Upper lobe of left lung (tissue), 6 donors: ENCODE data around the gene ACACB. TPM values are rescaled to one million over a fixed set of nuclear protein-coding genes. Genes with fewer than 3 reads are reported as not detected.

Experiments used
- ATAC-seq, 2 donors: fragments of 200-7000 bp; cut with Tn5 transposase; one replicate each; pipeline ENCODE4 v1.9.1; 2022; ENCODE audit warnings: mild to moderate bottlenecking in 2 of 2, moderate library complexity in 2 of 2; ENCODE audit not compliant: low FRiP score in 2 of 2
- DNase-seq, 2 donors: peaks; one replicate each; pipeline ENCODE4 v3.0.0-alpha.2; 2019 to 2020
- H3K27ac ChIP-seq, 4 donors: fragments of 200-600 bp; sonication (generic); one replicate each; pipeline ENCODE4 v1.5.1; 2016 to 2019
- H3K27me3 ChIP-seq, 4 donors: fragments of 200-600 bp; sonication (generic); one replicate each; pipeline ENCODE4 v1.5.1; 2017 to 2019
- H3K36me3 ChIP-seq, 4 donors: fragments of 200-600 bp; sonication (generic); one replicate each; pipeline ENCODE4 v1.5.1; 2016 to 2019
- H3K4me1 ChIP-seq, 4 donors: fragments of 200-600 bp; sonication (generic); one replicate each; pipeline ENCODE4 v1.5.1; 2018 to 2019
- H3K4me3 ChIP-seq, 4 donors: fragments of 200-600 bp; sonication (generic); one replicate each; pipeline ENCODE4 v1.5.1; 2017 to 2019; ENCODE audit warnings: mild to moderate bottlenecking in 2 of 4, moderate library complexity in 1 of 4
- H3K9me3 ChIP-seq, 4 donors: fragments of 200-600 bp; sonication (generic); one replicate each; pipeline ENCODE4 v1.5.1; 2018 to 2019
- EP300 ChIP-seq, 4 donors: sonication (generic); formaldehyde crosslinking; IDR thresholded peaks; one replicate each; pipeline ENCODE4 v1.5.1; 2017; ENCODE audit warnings: antibody characterized with exemption in 4 of 4, control low read depth in 2 of 4
- POLR2A ChIP-seq, 4 donors: fragments of 450-650 bp; IDR thresholded peaks; one replicate each; pipeline ENCODE4 v1.5.1; 2016 to 2017; ENCODE audit warnings: antibody characterized with exemption in 4 of 4, mild to moderate bottlenecking in 2 of 4
- POLR2AphosphoS5 ChIP-seq, 2 donors: sonication (generic); formaldehyde crosslinking; IDR thresholded peaks; one replicate each; pipeline ENCODE4 v1.5.1; 2017; ENCODE audit warnings: antibody characterized with exemption in 2 of 2
- WGBS, 2 donors: methylation state at CpG; one replicate each; pipeline ENCODE4 v1.1.5; 2017 to 2018; 5-methylcytosine and 5-hydroxymethylcytosine counted together
- total RNA-seq, 6 donors: library from RNA; depleted of rRNA in 4 of 6; stranded (reverse); fragments of >200 nt in 4 of 6; gene quantifications; one replicate each; pipeline versions ENCODE4 v1.1.0 to v1.2.1, GENCODE V29; 2016 to 2021
- TF ChIP-seq, protein P1 (sequence below), 6 experiments: fragments of 450-650 bp in 4 of 6; fragments of 200-600 bp in 2 of 6; sonication (generic) in 2 of 6; IDR thresholded peaks; one replicate each; pipeline ENCODE4 v1.5.1; 2016 to 2019; ENCODE audit warnings: antibody characterized with exemption in 6 of 6
- donor health status: DM: no; HTN: no; CAD: no; lungs with moderate emphysema.
- donor health status: DM: no; HTN: yes; CAD: no; lungs with severe emphysema.

Gene ACACB
- total RNA-seq, 6 donors from 2014 or later = 26.3 to 202 (median 36.3) TPM

DNA sequence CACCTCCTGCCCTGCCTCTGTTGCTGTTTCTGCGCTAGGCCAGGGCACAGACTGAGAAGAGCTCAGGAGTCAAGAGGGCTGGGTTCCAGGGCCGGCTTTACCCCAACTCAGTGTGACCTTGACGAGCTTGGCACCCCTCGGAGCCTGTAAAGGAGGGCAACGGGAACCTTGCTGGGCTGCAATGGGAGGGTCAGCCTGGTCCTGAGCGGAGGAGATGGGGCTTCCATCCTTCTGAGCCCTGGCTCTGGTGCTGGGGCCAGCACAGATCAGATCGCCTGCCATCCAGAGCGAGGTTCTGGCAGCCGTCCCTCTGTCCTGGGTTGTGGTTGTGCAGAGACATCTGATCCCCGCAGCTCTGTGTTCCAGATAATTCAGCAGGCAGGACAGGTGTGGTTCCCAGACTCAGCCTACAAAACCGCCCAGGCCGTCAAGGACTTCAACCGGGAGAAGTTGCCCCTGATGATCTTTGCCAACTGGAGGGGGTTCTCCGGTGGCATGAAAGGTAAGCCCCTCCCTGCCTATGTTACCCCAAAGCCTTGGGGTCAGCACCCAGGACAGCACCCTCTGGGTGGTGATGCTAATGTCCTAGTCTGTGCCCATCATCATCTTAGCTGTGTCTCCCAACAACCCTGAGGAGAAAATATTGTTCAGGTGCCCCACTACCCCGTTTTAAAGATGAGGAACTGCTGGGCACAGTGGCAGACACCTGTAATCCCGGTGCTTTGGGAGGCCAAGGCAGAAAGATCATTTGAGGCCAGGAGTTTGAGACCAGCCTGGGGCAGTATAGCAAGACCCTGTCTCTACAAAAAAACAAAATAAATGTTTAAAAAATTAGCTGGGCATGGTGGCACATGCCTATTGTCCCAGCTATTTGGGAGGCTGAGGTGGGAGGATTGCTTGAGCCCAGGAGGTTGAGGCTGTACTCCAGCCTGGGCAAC is 142.5 kb downstream of the ACACB start:
- DNase-seq = no peak
- WGBS, 2 donors = 90 to 94% methylated on average over 2 to 13 of the region's 16 CpGs
- H3K4me3 ChIP-seq = no peak overlapping the region

DNA sequence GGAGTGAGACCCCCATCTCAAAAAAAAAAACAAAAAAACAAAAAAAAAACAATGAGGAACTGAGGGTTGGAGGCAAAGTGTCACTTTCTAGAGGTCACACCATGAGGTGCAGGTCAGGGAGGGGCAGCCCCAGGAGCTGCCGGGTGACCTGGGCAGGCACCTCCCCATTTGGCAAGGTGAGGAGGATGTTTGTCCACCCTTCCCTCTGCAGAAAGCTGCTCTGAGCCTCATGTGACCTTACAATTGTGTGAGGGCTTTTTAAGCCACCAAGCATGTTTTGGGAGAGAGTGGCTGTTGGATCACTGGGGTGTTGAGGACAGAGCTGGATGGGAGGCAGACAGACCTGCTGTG is 143.1 kb downstream of the ACACB start:
- Histone ChIP-seq H3K27ac (no peak overlapping the region), H3K27me3 (no peaks in the 10 kb centered on the region), H3K4me3 (no peak overlapping the region), H3K9me3 (no peaks in the 10 kb centered on the region), H3K4me1 (peaks cover 0 to 4% (median 0%) of the 10 kb centered on the region in 4 donors), H3K36me3 (peaks cover 0 to 80% (median 33%) of the 10 kb centered on the region in 4 donors)
- ATAC-seq (no peak), DNase-seq (no peak)
- TF ChIP-seq, protein P1, sequence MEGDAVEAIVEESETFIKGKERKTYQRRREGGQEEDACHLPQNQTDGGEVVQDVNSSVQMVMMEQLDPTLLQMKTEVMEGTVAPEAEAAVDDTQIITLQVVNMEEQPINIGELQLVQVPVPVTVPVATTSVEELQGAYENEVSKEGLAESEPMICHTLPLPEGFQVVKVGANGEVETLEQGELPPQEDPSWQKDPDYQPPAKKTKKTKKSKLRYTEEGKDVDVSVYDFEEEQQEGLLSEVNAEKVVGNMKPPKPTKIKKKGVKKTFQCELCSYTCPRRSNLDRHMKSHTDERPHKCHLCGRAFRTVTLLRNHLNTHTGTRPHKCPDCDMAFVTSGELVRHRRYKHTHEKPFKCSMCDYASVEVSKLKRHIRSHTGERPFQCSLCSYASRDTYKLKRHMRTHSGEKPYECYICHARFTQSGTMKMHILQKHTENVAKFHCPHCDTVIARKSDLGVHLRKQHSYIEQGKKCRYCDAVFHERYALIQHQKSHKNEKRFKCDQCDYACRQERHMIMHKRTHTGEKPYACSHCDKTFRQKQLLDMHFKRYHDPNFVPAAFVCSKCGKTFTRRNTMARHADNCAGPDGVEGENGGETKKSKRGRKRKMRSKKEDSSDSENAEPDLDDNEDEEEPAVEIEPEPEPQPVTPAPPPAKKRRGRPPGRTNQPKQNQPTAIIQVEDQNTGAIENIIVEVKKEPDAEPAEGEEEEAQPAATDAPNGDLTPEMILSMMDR (IDR thresholded peaks at IDR 0.05) = no peak
- no peak for TF ChIP-seq EP300 (IDR thresholded peaks at IDR 0.05)
- TF ChIP-seq POLR2AphosphoS5 (IDR thresholded peaks at IDR 0.05) = no peak
- no peak for TF ChIP-seq POLR2A (IDR thresholded peaks at IDR 0.05)
- WGBS, 2 donors = 80 to 86% methylated on average over 1 of the region's 1 CpG

More for the DNA sequence above, 142.5 kb downstream of the ACACB start:
- no peak for TF ChIP-seq POLR2AphosphoS5 (IDR thresholded peaks at IDR 0.05)
- H3K27me3 ChIP-seq = no peaks in the 10 kb centered on the region
- no peak overlapping the region for H3K27ac ChIP-seq
- H3K9me3 ChIP-seq = peaks cover 0 to 6% (median 4%) of the 10 kb centered on the region in 4 donors
- peak in 1 of 2 donors; percentile 17 for ATAC-seq
- H3K36me3 ChIP-seq = peaks cover 0 to 80% (median 37%) of the 10 kb centered on the region in 4 donors
- H3K4me1 ChIP-seq = no peaks in the 10 kb centered on the region

DNA sequence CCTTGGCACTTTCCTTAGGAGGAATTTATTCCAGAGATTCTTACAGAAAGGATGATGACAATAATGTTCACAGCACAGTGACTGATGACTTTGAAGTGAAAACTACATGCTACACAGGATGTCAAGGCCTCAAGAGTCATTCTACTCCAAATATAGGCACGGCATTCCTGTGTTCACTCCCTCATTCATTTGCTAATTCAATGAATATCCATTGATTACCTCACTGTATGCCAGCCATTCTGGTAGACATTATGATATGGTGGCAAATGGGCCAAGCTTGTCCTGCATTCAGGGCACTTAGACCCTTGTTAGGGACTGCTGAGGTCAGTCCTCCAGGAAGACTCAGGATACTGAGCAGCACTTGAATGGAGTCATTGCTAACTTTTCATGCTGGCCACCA is 144.7 kb downstream of the ACACB start:
- 95 to 100% methylated on average over 1 of the region's 1 CpG for WGBS, 2 donors
- H3K36me3 ChIP-seq = peaks cover 7 to 81% (median 41%) of the 10 kb centered on the region in 4 donors

DNA sequence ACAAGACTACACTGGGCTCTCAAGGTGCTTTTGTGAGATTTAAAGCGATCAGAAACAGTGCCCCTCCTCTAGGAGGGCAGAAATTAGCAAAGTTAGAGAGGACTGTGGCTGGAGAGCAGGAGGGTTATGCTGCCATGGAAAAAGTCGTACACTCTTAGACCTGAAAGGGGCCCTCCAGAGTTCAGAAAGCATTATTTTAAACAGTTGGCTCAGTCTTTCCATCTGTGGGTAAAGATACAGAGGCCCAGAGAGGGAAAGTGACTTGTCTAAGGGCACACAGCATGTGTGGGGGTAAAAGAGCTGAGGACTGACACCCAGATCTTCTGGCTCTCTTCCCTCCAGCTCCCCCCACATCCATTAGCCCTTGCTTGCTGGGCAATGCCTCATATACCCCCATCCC is 145.6 kb downstream of the ACACB start:
- no peak overlapping the region for H3K27ac ChIP-seq
- H3K27me3 ChIP-seq = no peaks in the 10 kb centered on the region
- H3K9me3 ChIP-seq = no peaks in the 10 kb centered on the region
- H3K4me1 ChIP-seq = peaks cover 0 to 5% (median 0%) of the 10 kb centered on the region in 4 donors
- H3K36me3 ChIP-seq = peaks cover 7 to 83% (median 39%) of the 10 kb centered on the region in 4 donors
- TF ChIP-seq POLR2A (IDR thresholded peaks at IDR 0.05) = no peak
- TF ChIP-seq EP300 (IDR thresholded peaks at IDR 0.05) = no peak
- no peak for TF ChIP-seq POLR2AphosphoS5 (IDR thresholded peaks at IDR 0.05)
- TF ChIP-seq, protein P1 (IDR thresholded peaks at IDR 0.05) = no peak
- DNase-seq = no peak
- 88 to 95% methylated on average over 2 of the region's 2 CpGs for WGBS, 2 donors
- ATAC-seq = no peak
- no peak overlapping the region for H3K4me3 ChIP-seq

More for the DNA sequence above, 144.7 kb downstream of the ACACB start:
- H3K27ac ChIP-seq = no peak overlapping the region
- TF ChIP-seq EP300 (IDR thresholded peaks at IDR 0.05) (no peak), POLR2AphosphoS5 (IDR thresholded peaks at IDR 0.05) (no peak), POLR2A (IDR thresholded peaks at IDR 0.05) (no peak)
- TF ChIP-seq, protein P1 (IDR thresholded peaks at IDR 0.05) = no peak
- no peaks in the 10 kb centered on the region for H3K27me3 ChIP-seq
- peaks cover 0 to 5% (median 0%) of the 10 kb centered on the region in 4 donors for H3K4me1 ChIP-seq
- ATAC-seq (no peak), DNase-seq (no peak)
- no peaks in the 10 kb centered on the region for H3K9me3 ChIP-seq
- no peak overlapping the region for H3K4me3 ChIP-seq

DNA sequence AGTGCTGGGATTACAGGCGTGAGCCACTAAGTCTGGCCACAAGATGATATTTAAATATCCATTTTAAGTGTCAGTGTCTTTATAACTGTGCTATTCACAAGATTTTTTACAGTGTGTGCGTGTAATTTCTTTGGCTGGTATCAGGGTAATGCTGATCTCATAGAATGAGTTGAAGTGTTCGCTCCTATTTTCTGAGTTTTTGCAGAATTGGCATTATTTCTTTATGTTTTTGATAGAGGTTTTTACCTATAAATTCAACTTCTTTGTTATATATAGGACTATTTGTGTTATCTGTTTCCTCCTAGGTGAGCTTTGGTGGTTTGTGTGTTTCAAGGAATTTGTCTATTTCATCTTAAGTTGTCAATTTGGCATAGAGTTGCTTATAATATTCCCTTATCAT is 147.1 kb downstream of the ACACB start:
- no peak overlapping the region for H3K27ac ChIP-seq
- ATAC-seq (no peak), DNase-seq (no peak)
- H3K4me1 ChIP-seq = peaks cover 0 to 5% (median 0%) of the 10 kb centered on the region in 4 donors
- no peak for TF ChIP-seq EP300 (IDR thresholded peaks at IDR 0.05)
- TF ChIP-seq, protein P1 (IDR thresholded peaks at IDR 0.05) = no peak
- TF ChIP-seq POLR2AphosphoS5 (IDR thresholded peaks at IDR 0.05) = no peak
- no peak for TF ChIP-seq POLR2A (IDR thresholded peaks at IDR 0.05)
- H3K4me3 ChIP-seq = no peak overlapping the region
- 95 to 97% methylated on average over 3 of the region's 3 CpGs for WGBS, 2 donors
- no peaks in the 10 kb centered on the region for H3K27me3 ChIP-seq
- H3K9me3 ChIP-seq = no peaks in the 10 kb centered on the region
- peaks cover 7 to 86% (median 41%) of the 10 kb centered on the region in 4 donors for H3K36me3 ChIP-seq
